ENCODE measurements around the gene C11orf87. TPM values are rescaled to one million over a fixed set of nuclear protein-coding genes. Genes with fewer than 3 reads are reported as not detected.

The C11orf87 gene
- polyA plus RNA-seq (2013, experiment 1 of 2; ENCODE audit: insufficient read length) = 1.2 TPM
- polyA plus RNA-seq (2013, experiment 2 of 2; ENCODE audit: insufficient read length) = 0.82 TPM

- no peak for DNase-seq
These were observed at the start of gene C11orf87 for GRCh38 chr11:109421981-109422869. Gene C11orf87 (plus strand): TSS chr11:109422190. CDS start chr11:109423634, 1,444 bp downstream.

GRCh38 chr11:109374032-109374431 is 48.0 kb upstream of the C11orf87 start:
- no peak for DNase-seq

GRCh38 chr11:109374441-109374840 is 47.5 kb upstream of the C11orf87 start:
- DNase-seq = no peak

- no peak for DNase-seq
These were observed 44.8 kb upstream of the C11orf87 start for GRCh38 chr11:109377039-109377742.

GRCh38 chr11:109378034-109378433 is 44.0 kb upstream of the C11orf87 start:
- DNase-seq = no peak

GRCh38 chr11:109383306-109383705 is 38.7 kb upstream of the C11orf87 start:
- peak; percentile 9 for DNase-seq

GRCh38 chr11:109384873-109385272 is 37.1 kb upstream of the C11orf87 start:
- DNase-seq = no peak

GRCh38 chr11:109388982-109389381 is 33.0 kb upstream of the C11orf87 start:
- DNase-seq = no peak

GRCh38 chr11:109390752-109391151 is 31.2 kb upstream of the C11orf87 start:
- peak; percentile 9 for DNase-seq

- peak; percentile 76 for DNase-seq
These were observed 20.4 kb upstream of the C11orf87 start for GRCh38 chr11:109401545-109401944.

- peak; percentile 88 for DNase-seq
These were observed 16.3 kb upstream of the C11orf87 start for GRCh38 chr11:109405671-109406070.

- no peak for DNase-seq
These were observed 5.4 kb upstream of the C11orf87 start for GRCh38 chr11:109416601-109417000.

- peak; percentile 48 for DNase-seq
These were observed 978 bp downstream of the C11orf87 start for GRCh38 chr11:109422870-109423465.

GRCh38 chr11:109423466-109424190 is 1.6 kb downstream of the C11orf87 start:
- no peak for DNase-seq

- no peak for DNase-seq
These were observed 2.9 kb downstream of the C11orf87 start for GRCh38 chr11:109424901-109425300.

- DNase-seq = no peak
These were observed 3.6 kb downstream of the C11orf87 start for GRCh38 chr11:109425554-109425953.

GRCh38 chr11:109426442-109427240 is 4.7 kb downstream of the C11orf87 start:
- DNase-seq = peak; percentile 79

- DNase-seq = peak; percentile 77
These were observed 10.1 kb downstream of the C11orf87 start for GRCh38 chr11:109432105-109432504.

GRCh38 chr11:109433753-109434256 is 11.8 kb downstream of the C11orf87 start:
- DNase-seq = no peak

GRCh38 chr11:109435121-109435742 is 13.2 kb downstream of the C11orf87 start:
- DNase-seq = no peak

- no peak for DNase-seq
These were observed 17.7 kb downstream of the C11orf87 start for GRCh38 chr11:109439684-109440083.
